Stomach (tissue), 19 donors: ENCODE data around the gene TPP2. TPM values are rescaled to one million over a fixed set of nuclear protein-coding genes. Genes with fewer than 3 reads are reported as not detected.

Source experiments
- DNase-seq, 2 donors: peaks; one replicate each; pipeline versions ENCODE4 v3.0.0 to v3.0.0-alpha.2; 2013 to 2019
- H3K27ac ChIP-seq, 5 donors: fragments of 200-600 bp in 4 of 5; sonication (generic) in 4 of 5; one replicate each; pipeline ENCODE4 v1.5.1; 2013 to 2019; ENCODE audit warnings: mild to moderate bottlenecking in 1 of 5, moderate library complexity in 1 of 5
- H3K27me3 ChIP-seq, 3 donors: fragments of 200-600 bp; sonication (generic); one replicate each; pipeline ENCODE4 v1.5.1; 2017 to 2019; ENCODE audit warnings: mixed run types in 1 of 3
- H3K36me3 ChIP-seq, 4 donors: fragments of 200-600 bp; sonication (generic); 1 replicate in 3 of 4; 2 replicates in 1 of 4; pipeline ENCODE4 v1.5.1; 2016 to 2019
- H3K4me1 ChIP-seq, 4 donors: fragments of 200-600 bp; sonication (generic); one replicate each; pipeline ENCODE4 v1.5.1; 2016 to 2019
- H3K4me3 ChIP-seq, 4 donors: fragments of 200-600 bp; sonication (generic) in 3 of 4; one replicate each; pipeline ENCODE4 v1.5.1; 2016 to 2019; ENCODE audit warnings: mild to moderate bottlenecking in 1 of 4
- H3K9me3 ChIP-seq, 4 donors: fragments of 200-600 bp; sonication (generic); one replicate each; pipeline ENCODE4 v1.5.1; 2016 to 2019
- EP300 ChIP-seq: sonication (generic); formaldehyde crosslinking; IDR thresholded peaks from one replicate; pipeline ENCODE4 v1.6.1; 2017; ENCODE audit warnings: antibody characterized with exemption
- POLR2A ChIP-seq, 4 donors: fragments of 450-650 bp; IDR thresholded peaks; one replicate each; pipeline ENCODE4 v1.6.1; 2016; ENCODE audit warnings: antibody characterized with exemption in 4 of 4, control low read depth in 2 of 4, mild to moderate bottlenecking in 1 of 4, moderate library complexity in 1 of 4
- POLR2AphosphoS5 ChIP-seq, 3 donors: sonication (generic); formaldehyde crosslinking; IDR thresholded peaks; one replicate each; pipeline ENCODE4 v1.6.1; 2016; ENCODE audit warnings: antibody characterized with exemption in 3 of 3
- WGBS, 5 donors: extraction: QIAGEN DNeasy Blood & Tissue Kit in 3 of 5; methylation state at CpG; one replicate each; pipeline versions ENCODE4 v1.1.5 to v1.1.7; 2013 to 2018; 5-methylcytosine and 5-hydroxymethylcytosine counted together
- intact Hi-C: fragments of 100-400 bp; cut with DNase I; formaldehyde crosslinking; loops from one replicate; pipeline ENCODE4 v1.15.1; 2023; ENCODE audit warnings: low total_unique reads
- long read RNA-seq, 10 donors: transcript quantifications; one replicate each; lab custom pipeline, GENCODE V29; 2026
- polyA plus RNA-seq, 3 donors: library from polyadenylated mRNA; stranded (reverse); fragments of 200-250 nt; gene quantifications; one replicate each; pipeline ENCODE4 v1.2.3, GENCODE V29; 2013
- total RNA-seq, 5 donors: library from RNA; depleted of rRNA; stranded (reverse); fragments of >200 nt; gene quantifications; one replicate each; pipeline versions ENCODE4 v1.1.0 to v1.2.3, GENCODE V29; 2014 to 2016
- TF ChIP-seq, protein P1 (sequence below), 7 experiments: fragments of 450-650 bp in 4 of 7; fragments of 200-600 bp in 3 of 7; sonication (generic) in 3 of 7; IDR thresholded peaks; one replicate each; pipeline ENCODE4 v1.5.1; 2016 to 2019; ENCODE audit warnings: antibody characterized with exemption in 7 of 7, control low read depth in 2 of 7, mild to moderate bottlenecking in 1 of 7
- donor health status: healthy with polysubstance abuse.
- donor health status: Bipolar disorder and iron deficiency.
- donor health status: healthy.

Gene TPP2
- total RNA-seq = 100 to 1,000 TPM in 1 of 5 donors, 10 to 100 TPM in 4; 10.5 to 103 (median 45.1) TPM
- 10 to 100 TPM; 10.1 to 15.8 (median 11.3) TPM for polyA plus RNA-seq
- long read RNA-seq, donor 1 = 0 reads
- long read RNA-seq, donor 2 = 0 reads
- long read RNA-seq, donor 3 = 0 reads
- long read RNA-seq, donor 4 = 0 reads
- long read RNA-seq, donor 5 = 0 reads
- long read RNA-seq, donor 6 = 0 reads
- long read RNA-seq, donor 7, partial matches to known transcripts = 5 of 6 reads
- long read RNA-seq, donor 7, other reads (novel, unspliced or antisense) = 0 of 6 reads
- long read RNA-seq, donor 8, partial matches to known transcripts = 0 of 1 reads
- long read RNA-seq, donor 8, other reads (novel, unspliced or antisense) = 0 of 1 reads
- long read RNA-seq, donor 9, partial matches to known transcripts = 0 of 1 reads
- long read RNA-seq, donor 9, other reads (novel, unspliced or antisense) = 0 of 1 reads
- long read RNA-seq, donor 10 = 0 reads

DNA sequence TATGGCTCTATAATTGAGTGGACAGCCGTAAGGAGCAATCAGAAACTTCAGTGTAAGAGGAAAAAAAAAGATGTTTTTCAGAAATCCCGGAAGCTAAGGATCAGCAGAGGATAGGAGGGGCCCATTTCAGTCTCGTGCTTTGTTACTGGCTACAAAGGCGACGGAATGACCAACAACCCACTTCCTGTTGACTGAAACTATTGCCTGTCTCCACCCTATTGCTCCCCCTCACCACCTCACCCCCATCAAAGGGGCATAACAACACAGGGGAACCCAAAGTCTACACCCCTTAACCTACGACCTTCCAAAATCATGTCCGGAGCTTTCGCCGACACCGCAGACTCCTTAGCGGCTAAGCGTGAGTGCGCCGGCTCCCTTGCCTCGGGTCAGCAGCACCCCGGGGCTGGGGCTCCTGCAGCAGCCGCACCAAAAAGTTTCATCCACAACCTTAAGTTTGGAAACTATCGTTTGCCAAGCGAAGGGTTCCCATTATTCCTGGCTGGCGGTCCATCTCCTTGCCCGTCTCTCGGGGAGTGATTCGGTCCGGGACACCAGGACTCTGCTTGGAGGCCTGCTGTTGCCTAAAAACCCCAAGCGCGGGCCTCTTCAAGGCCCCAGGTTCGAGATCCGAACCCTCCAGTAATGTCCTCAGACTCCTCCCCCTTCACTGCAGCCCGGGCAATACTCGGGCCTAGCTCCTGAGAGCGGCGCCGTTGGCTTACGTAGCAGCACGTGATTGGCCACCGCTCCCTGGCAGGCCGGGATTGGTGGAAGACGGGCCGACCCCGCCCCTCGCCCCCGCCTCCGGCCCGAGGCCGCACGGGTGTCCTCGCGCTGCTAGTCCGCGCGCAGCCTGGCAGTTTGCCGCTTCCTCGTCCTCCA is at the start of gene TPP2:
Gene TPP2, plus strand, starts transcription at position 840 of the 882 bp plus-strand sequence. CDS start 53 bp downstream, outside the sequence.
- DNase-seq = peak; percentile 100

DNA sequence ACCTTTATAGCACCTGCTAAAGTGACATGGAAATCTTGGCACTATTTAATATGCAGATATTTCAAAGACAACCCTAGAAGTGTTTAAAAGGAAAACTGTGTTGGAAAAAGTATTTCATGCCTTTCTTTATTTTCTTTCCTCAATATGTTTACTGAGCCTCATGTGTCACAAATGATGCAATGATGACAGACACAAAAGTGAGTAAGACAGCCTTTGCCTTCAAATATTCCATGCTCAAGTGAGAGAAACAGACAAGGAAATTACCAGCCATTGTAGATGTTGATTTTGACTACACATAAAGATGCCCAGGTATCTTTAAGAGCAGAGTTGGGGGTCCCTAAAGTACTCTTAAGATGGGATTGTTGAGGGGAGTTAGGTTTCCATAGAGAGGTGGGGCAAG is 48.0 kb upstream of the TPP2 start:
- no peak overlapping the region for H3K27ac ChIP-seq
- H3K36me3 ChIP-seq = no peaks in the 10 kb centered on the region
- H3K9me3 ChIP-seq = no peaks in the 10 kb centered on the region
- TF ChIP-seq EP300 = no peak
- no peak for TF ChIP-seq POLR2AphosphoS5 (IDR thresholded peaks at IDR 0.05)
- TF ChIP-seq POLR2A (IDR thresholded peaks at IDR 0.05) = no peak
- TF ChIP-seq, protein P1, sequence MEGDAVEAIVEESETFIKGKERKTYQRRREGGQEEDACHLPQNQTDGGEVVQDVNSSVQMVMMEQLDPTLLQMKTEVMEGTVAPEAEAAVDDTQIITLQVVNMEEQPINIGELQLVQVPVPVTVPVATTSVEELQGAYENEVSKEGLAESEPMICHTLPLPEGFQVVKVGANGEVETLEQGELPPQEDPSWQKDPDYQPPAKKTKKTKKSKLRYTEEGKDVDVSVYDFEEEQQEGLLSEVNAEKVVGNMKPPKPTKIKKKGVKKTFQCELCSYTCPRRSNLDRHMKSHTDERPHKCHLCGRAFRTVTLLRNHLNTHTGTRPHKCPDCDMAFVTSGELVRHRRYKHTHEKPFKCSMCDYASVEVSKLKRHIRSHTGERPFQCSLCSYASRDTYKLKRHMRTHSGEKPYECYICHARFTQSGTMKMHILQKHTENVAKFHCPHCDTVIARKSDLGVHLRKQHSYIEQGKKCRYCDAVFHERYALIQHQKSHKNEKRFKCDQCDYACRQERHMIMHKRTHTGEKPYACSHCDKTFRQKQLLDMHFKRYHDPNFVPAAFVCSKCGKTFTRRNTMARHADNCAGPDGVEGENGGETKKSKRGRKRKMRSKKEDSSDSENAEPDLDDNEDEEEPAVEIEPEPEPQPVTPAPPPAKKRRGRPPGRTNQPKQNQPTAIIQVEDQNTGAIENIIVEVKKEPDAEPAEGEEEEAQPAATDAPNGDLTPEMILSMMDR (IDR thresholded peaks at IDR 0.05) = no peak
- no peak for DNase-seq
- intact Hi-C loops = no loop called here
- H3K27me3 ChIP-seq = no peaks in the 10 kb centered on the region
- no peaks in the 10 kb centered on the region for H3K4me1 ChIP-seq
- no peak overlapping the region for H3K4me3 ChIP-seq

More for the DNA sequence above, at the start of gene TPP2:
- no peaks in the 10 kb centered on the region for H3K9me3 ChIP-seq
- no peaks in the 10 kb centered on the region for H3K27me3 ChIP-seq
- intact Hi-C loops = no loop called here
- peak within 1 kb of the TSS; percentile 98 to 99 (median 98) for H3K27ac ChIP-seq
- no peaks in the 10 kb centered on the region for H3K36me3 ChIP-seq
- TF ChIP-seq POLR2AphosphoS5 (IDR thresholded peaks at IDR 0.05) = peak; percentile 68 to 97 (median 96)
- TF ChIP-seq, protein P1 (IDR thresholded peaks at IDR 0.05) = no peak
- peak within 1 kb of the TSS; percentile 90 to 99 (median 97) for H3K4me3 ChIP-seq
- H3K4me1 ChIP-seq = peaks cover 20 to 63% (median 45%) of the 10 kb centered on the region in 4 donors
- WGBS, 5 donors = 0 to 1% (median 0%) methylated on average over 30 to 53 of the region's 53 CpGs

DNA sequence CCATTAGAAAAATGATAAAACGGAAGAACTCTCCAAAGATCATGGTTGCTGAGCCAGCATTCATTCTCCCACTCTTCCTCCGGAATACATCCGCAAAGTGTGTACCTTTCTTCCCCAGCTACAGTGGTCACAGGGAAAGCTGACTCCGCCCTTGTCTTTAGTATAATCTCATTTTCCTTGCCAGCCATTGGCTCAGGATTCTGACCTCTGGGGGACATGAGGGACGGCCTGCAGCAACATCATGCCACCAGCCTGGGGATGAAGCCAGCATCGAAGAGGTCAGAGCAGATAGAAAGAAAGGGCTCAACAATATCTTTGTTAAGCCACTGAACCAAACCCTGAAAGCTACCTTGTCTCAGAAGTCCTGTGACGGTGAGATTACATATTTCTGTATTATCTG is 46.3 kb upstream of the TPP2 start:
- Histone ChIP-seq H3K9me3 (no peaks in the 10 kb centered on the region), H3K27me3 (no peaks in the 10 kb centered on the region), H3K4me1 (no peaks in the 10 kb centered on the region), H3K4me3 (no peak overlapping the region), H3K27ac (no peak overlapping the region), H3K36me3 (no peaks in the 10 kb centered on the region)
- DNase-seq = no peak
- 57 to 71% (median 59%) methylated on average over 7 of the region's 7 CpGs for WGBS, 5 donors
- intact Hi-C loops = no loop called here
- TF ChIP-seq POLR2A (IDR thresholded peaks at IDR 0.05) (no peak), EP300 (no peak), POLR2AphosphoS5 (IDR thresholded peaks at IDR 0.05) (no peak)
- TF ChIP-seq, protein P1 (IDR thresholded peaks at IDR 0.05) = no peak

DNA sequence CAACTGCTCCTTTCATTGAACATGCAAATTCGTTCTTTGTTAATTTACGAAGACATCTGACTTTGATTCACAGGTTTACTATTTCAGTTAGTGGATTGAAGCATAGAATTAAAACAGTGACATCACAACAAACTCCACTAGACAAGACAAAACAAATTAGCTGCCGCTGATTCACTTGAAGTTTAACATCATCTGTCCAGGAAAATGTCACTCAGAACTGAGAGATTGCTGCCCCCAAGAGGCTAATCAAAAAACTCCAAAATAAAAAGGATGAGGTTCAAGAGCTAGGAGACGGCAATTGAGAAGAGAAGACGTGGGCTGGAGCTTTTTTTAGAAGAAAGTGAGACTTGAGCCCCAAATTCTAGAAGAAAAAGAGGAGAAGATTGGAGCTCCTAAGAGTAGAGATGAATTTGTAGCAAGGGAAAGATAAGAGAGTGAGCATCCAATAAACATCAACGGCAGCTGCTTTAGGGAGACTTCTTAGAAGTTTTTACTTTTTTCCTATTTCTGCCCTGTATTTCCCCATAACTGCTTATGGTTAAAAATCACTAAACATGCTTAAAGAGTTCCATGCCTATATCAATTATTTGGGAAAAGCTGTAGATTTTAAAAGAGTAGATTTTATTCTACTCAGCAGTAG is 40.8 kb upstream of the TPP2 start:
- intact Hi-C loops = no loop called here

More for the DNA sequence above, 40.8 kb upstream of the TPP2 start:
- no peaks in the 10 kb centered on the region for H3K36me3 ChIP-seq
- H3K27ac ChIP-seq = no peak overlapping the region
- H3K27me3 ChIP-seq = no peaks in the 10 kb centered on the region
- 32 to 35% (median 33%) methylated on average over 6 of the region's 6 CpGs for WGBS, 5 donors
- no peak overlapping the region for H3K4me3 ChIP-seq
- H3K4me1 ChIP-seq = no peaks in the 10 kb centered on the region
- peak in 1 of 2 donors; percentile 54 for DNase-seq
- H3K9me3 ChIP-seq = no peaks in the 10 kb centered on the region
- TF ChIP-seq, protein P1 (IDR thresholded peaks at IDR 0.05) = peak in 4 of 7 experiments; percentile 12 to 25 (median 22)
- TF ChIP-seq POLR2A (IDR thresholded peaks at IDR 0.05) = no peak
